ENCODE measurements around the gene AGBL4. TPM values are rescaled to one million over a fixed set of nuclear protein-coding genes. Genes with fewer than 3 reads are reported as not detected.

The AGBL4 gene
- total and polyA plus RNA-seq, 2 of the 13 experiments (the other 11 are each of a cell fraction or from before 2014, with no cell fraction given) = not detected

DNA sequence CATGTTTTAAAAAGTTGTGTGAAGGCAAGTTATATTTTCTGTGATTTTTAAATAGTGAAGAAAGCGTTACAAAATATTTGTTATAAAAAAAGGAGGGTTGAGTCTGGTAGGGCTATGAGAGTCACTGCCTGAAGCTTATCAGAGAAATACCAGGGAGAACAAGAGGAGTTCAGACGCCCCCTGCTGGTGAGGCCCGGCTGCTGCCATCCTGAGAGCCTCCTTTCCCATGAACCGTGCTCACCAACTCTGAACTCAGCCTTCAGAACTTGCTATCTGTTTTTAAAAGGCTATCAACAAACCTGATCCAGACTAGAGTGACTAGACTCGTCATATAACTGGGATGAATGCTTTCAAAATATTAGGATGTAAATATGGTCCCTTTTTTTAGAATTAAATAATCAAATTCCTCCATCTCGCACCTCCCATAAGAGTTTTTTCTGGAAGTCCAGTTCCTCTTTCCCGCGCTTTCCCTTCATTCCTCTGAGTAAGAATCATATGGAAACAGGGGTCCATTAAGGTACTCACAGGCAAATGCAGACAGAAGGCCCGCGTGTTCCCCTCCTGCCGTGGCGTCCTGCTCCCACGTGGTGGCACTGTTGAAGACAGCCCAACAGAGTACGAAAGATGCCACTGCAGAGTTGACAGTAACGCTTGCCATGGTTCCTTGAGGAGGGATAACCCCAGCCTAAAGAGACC lies 1525.5 kb downstream of the AGBL4 start (continued):
- TF ChIP-seq, protein P1, sequence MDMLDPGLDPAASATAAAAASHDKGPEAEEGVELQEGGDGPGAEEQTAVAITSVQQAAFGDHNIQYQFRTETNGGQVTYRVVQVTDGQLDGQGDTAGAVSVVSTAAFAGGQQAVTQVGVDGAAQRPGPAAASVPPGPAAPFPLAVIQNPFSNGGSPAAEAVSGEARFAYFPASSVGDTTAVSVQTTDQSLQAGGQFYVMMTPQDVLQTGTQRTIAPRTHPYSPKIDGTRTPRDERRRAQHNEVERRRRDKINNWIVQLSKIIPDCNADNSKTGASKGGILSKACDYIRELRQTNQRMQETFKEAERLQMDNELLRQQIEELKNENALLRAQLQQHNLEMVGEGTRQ (IDR thresholded peaks at IDR 0.05; ENCODE audit: low read depth, low read length) = no peak
- TF ChIP-seq, protein P1 (CRISPR knock-in tag; IDR thresholded peaks at IDR 0.05; ENCODE audit: borderline replicate concordance) = no peak
- TF ChIP-seq, protein P2, sequence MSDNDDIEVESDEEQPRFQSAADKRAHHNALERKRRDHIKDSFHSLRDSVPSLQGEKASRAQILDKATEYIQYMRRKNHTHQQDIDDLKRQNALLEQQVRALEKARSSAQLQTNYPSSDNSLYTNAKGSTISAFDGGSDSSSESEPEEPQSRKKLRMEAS (IDR thresholded peaks at IDR 0.05) = peak; percentile 46; the same call in 1 of the 2 replicates
- TF ChIP-seq, protein P3, sequence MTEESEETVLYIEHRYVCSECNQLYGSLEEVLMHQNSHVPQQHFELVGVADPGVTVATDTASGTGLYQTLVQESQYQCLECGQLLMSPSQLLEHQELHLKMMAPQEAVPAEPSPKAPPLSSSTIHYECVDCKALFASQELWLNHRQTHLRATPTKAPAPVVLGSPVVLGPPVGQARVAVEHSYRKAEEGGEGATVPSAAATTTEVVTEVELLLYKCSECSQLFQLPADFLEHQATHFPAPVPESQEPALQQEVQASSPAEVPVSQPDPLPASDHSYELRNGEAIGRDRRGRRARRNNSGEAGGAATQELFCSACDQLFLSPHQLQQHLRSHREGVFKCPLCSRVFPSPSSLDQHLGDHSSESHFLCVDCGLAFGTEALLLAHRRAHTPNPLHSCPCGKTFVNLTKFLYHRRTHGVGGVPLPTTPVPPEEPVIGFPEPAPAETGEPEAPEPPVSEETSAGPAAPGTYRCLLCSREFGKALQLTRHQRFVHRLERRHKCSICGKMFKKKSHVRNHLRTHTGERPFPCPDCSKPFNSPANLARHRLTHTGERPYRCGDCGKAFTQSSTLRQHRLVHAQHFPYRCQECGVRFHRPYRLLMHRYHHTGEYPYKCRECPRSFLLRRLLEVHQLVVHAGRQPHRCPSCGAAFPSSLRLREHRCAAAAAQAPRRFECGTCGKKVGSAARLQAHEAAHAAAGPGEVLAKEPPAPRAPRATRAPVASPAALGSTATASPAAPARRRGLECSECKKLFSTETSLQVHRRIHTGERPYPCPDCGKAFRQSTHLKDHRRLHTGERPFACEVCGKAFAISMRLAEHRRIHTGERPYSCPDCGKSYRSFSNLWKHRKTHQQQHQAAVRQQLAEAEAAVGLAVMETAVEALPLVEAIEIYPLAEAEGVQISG (CRISPR knock-in tag; IDR thresholded peaks at IDR 0.05) = 0 out of 2 replicates have a peak, but pooled peaks have one; percentile 22
- TF ChIP-seq XRCC5 (optimal IDR thresholded peaks at IDR 0.05; ENCODE audit: low read length) (peak; percentile 69), ZNF292 (CRISPR knock-in tag; IDR thresholded peaks at IDR 0.05; ENCODE audit: borderline replicate concordance, low read depth) (no peak)

DNA sequence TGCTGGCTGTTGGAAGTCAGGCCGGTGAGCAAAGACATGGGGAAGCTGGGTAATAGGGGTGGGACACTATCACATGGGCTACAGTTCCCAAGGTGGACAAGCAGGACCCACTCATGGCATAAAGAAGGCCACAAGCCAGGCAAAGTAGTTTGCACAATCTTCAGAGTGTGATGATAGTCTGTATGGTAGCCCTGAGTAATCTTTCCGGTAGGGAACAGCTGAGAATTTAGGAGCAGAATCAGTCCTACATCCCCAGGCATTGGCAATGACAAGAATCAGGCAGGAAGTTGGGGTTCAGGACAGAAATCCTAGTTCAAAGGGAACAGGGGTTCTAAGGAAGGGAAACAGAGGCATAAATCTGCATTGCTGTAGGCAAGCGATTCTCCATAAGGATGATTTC lies 1527.8 kb downstream of the AGBL4 start:
- BruUV-seq (replicated peaks) = no TSS peak
- POLR2A ChIA-PET = no interaction called here
- H2AFZ ChIP-seq (ENCODE audit: low read length) = no peak overlapping the region
- intact Hi-C loops (cut with micrococcal nuclease; ENCODE audit: unreplicated experiment) = loop anchor here (2.0 kb wide), 1 partner anchor 139 kb away; no protein-coding TSS in a partner anchor
- ATAC-seq (no peak), DNase-seq (ENCODE audit: low spot score) (no peak), FAIRE-seq (no peak)
- no peak overlapping the region for H3K27ac ChIP-seq (ENCODE audit: extremely low read length, insufficient read depth, low read length)
- no peak overlapping the region for H3K4me2 ChIP-seq (ENCODE audit: low read depth, low read length)
- no peaks in the 10 kb centered on the region for H3K79me2 ChIP-seq (ENCODE audit: insufficient read depth, low read length)
- in situ Hi-C loops (cut with HindIII; ENCODE audit: extremely low pct_ligation_motif_present, low pct_unique_long_range_greater_than_20kb) = no loop called here
- H4K20me1 ChIP-seq (ENCODE audit: insufficient read depth, low read length) = no peaks in the 10 kb centered on the region
- CTCF ChIA-PET (ENCODE audit: low intra/inter-chr PET ratio, low total read pairs) = no interaction called here
- no peak for TF ChIP-seq ZNF775 (CRISPR knock-in tag; IDR thresholded peaks at IDR 0.05; ENCODE audit: borderline replicate concordance)
- TF ChIP-seq MAZ (IDR thresholded peaks at IDR 0.05; ENCODE audit: borderline replicate concordance, low read depth, low read length) = no peak
- no peak for TF ChIP-seq MAZ (CRISPR knock-in tag; IDR thresholded peaks at IDR 0.05; ENCODE audit: low read depth)
- TF ChIP-seq ZNF329 (CRISPR knock-in tag; IDR thresholded peaks at IDR 0.05; ENCODE audit: low read depth) = no peak
- no peaks in the 10 kb centered on the region for H3K27me3 ChIP-seq (ENCODE audit: control insufficient read depth in 1 of 2, insufficient read depth in 2 of 2, low read length in 2 of 2)
- H3K36me3 ChIP-seq (replicated peaks in 1 of 2; ENCODE audit: control insufficient read depth in 1 of 2, insufficient read depth in 2 of 2, low read length in 2 of 2) = no peaks in the 10 kb centered on the region
- no peak overlapping the region for H3K9ac ChIP-seq (ENCODE audit: insufficient read depth, low read depth, low read length)
- H3K4me1 ChIP-seq (ENCODE audit: insufficient read depth, low read length) = peaks cover 34% of the 10 kb centered on the region
- WGBS (ENCODE audit: low lambda C conversion rate) = 97% methylated on average over 3 of the region's 3 CpGs
- no peaks in the 10 kb centered on the region for H3K9me3 ChIP-seq (ENCODE audit: low read length)
- no peak overlapping the region for H3K4me3 ChIP-seq (replicated peaks in 1 of 3; ENCODE audit: insufficient read depth in 1 of 3, low read depth in 2 of 3, low read length in 3 of 3)
